ENCODE data around the gene P2RY4. TPM values are rescaled to one million over a fixed set of nuclear protein-coding genes. Genes with fewer than 3 reads are reported as not detected.

The P2RY4 gene
- total RNA-seq, 1 experiment from 2014 or later: not detected

DNA sequence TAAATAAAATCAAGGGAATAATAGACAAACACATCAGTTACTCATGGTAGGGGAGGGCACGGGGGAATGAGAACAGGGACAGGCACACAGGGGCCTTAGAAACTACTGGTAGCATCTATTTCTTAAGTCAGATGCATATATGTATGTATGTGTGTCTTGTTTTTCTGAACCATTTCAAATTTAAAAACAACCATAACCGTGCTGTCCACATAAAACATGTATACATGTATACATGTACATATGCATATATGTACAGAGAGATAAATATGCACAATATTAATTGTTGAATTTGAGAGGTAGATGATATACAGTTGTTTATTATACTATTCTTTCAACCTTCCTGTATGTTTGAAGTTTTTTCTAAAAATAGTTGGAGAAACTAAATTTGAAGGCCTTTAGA lies 33.3 kb downstream of the P2RY4 start:
- H3K9me3 ChIP-seq (ENCODE audit: control insufficient read depth, insufficient read depth, low read depth, low read length): no peaks in the 10 kb centered on the region
- no peaks in the 10 kb centered on the region for H3K27me3 ChIP-seq (ENCODE audit: control insufficient read depth, insufficient read depth, low read length)
- no TSS peak for BruUV-seq (replicated peaks)
- no peaks in the 10 kb centered on the region for H3K36me3 ChIP-seq (ENCODE audit: control insufficient read depth, insufficient read depth, low read length)
- DNase-seq (ENCODE audit: low read depth, low spot score): no peak
- ATAC-seq: no peak
- CTCF ChIA-PET: no interaction called here
- in situ Hi-C loops (cut with HindIII; ENCODE audit: low pct_unique_long_range_greater_than_20kb, low sequenced_read_pairs): no loop called here
- intact Hi-C loops (cut with micrococcal nuclease; ENCODE audit: unreplicated experiment): no loop called here
- H3K4me1 ChIP-seq (ENCODE audit: control insufficient read depth, insufficient read depth, low read length): no peaks in the 10 kb centered on the region
- no peak overlapping the region for H3K4me3 ChIP-seq (ENCODE audit: low read depth in 2 of 2, low read length in 2 of 2)
- H3K27ac ChIP-seq (ENCODE audit: low read length): no peak overlapping the region
- POLR2A ChIA-PET: interaction anchor here (0.7 kb wide), 1 partner anchor 798 kb away, joined by 4 read pairs; no protein-coding TSS in a partner anchor
- TF ChIP-seq, protein P1, sequence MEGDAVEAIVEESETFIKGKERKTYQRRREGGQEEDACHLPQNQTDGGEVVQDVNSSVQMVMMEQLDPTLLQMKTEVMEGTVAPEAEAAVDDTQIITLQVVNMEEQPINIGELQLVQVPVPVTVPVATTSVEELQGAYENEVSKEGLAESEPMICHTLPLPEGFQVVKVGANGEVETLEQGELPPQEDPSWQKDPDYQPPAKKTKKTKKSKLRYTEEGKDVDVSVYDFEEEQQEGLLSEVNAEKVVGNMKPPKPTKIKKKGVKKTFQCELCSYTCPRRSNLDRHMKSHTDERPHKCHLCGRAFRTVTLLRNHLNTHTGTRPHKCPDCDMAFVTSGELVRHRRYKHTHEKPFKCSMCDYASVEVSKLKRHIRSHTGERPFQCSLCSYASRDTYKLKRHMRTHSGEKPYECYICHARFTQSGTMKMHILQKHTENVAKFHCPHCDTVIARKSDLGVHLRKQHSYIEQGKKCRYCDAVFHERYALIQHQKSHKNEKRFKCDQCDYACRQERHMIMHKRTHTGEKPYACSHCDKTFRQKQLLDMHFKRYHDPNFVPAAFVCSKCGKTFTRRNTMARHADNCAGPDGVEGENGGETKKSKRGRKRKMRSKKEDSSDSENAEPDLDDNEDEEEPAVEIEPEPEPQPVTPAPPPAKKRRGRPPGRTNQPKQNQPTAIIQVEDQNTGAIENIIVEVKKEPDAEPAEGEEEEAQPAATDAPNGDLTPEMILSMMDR (IDR thresholded peaks at IDR 0.05): no peak
- TF ChIP-seq, protein P2, sequence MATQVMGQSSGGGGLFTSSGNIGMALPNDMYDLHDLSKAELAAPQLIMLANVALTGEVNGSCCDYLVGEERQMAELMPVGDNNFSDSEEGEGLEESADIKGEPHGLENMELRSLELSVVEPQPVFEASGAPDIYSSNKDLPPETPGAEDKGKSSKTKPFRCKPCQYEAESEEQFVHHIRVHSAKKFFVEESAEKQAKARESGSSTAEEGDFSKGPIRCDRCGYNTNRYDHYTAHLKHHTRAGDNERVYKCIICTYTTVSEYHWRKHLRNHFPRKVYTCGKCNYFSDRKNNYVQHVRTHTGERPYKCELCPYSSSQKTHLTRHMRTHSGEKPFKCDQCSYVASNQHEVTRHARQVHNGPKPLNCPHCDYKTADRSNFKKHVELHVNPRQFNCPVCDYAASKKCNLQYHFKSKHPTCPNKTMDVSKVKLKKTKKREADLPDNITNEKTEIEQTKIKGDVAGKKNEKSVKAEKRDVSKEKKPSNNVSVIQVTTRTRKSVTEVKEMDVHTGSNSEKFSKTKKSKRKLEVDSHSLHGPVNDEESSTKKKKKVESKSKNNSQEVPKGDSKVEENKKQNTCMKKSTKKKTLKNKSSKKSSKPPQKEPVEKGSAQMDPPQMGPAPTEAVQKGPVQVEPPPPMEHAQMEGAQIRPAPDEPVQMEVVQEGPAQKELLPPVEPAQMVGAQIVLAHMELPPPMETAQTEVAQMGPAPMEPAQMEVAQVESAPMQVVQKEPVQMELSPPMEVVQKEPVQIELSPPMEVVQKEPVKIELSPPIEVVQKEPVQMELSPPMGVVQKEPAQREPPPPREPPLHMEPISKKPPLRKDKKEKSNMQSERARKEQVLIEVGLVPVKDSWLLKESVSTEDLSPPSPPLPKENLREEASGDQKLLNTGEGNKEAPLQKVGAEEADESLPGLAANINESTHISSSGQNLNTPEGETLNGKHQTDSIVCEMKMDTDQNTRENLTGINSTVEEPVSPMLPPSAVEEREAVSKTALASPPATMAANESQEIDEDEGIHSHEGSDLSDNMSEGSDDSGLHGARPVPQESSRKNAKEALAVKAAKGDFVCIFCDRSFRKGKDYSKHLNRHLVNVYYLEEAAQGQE (IDR thresholded peaks at IDR 0.05; ENCODE audit: insufficient read depth in 1 of 2, low read depth in 2 of 2, low read length in 1 of 2): no peak
- TF ChIP-seq POLR2AphosphoS5 (IDR thresholded peaks at IDR 0.05; ENCODE audit: low read depth, low read length) (no peak), SIN3A (IDR thresholded peaks at IDR 0.05; ENCODE audit: borderline replicate concordance, insufficient read depth, low read depth, low read length) (no peak), TCF7L2 (IDR thresholded peaks at IDR 0.05; ENCODE audit: low read depth, low read length) (no peak)

DNA sequence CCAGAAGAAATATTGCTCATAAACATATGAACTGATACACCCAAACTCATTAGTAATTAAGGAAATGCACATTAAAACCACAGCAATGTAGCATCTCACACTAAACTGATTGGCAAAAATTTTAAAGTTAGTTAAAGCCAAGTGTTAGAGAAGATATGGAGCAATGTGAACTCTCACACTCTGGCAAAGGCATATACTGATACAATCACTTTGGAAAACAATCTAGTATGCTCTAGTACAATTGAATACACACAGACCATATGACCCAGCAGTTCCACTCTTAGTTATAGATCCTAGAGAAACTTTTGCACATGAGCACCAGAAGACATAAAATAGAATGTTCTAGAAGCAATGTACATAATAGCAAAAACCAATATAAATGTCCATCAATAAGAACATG lies 34.0 kb downstream of the P2RY4 start:
- in situ Hi-C loops (cut with HindIII; ENCODE audit: low pct_unique_long_range_greater_than_20kb, low sequenced_read_pairs): no loop called here
- Histone ChIP-seq H3K36me3 (ENCODE audit: control insufficient read depth, insufficient read depth, low read length) (no peaks in the 10 kb centered on the region), H3K27me3 (ENCODE audit: control insufficient read depth, insufficient read depth, low read length) (no peaks in the 10 kb centered on the region), H3K27ac (ENCODE audit: low read length) (no peak overlapping the region), H3K4me1 (ENCODE audit: control insufficient read depth, insufficient read depth, low read length) (no peaks in the 10 kb centered on the region), H3K9me3 (ENCODE audit: control insufficient read depth, insufficient read depth, low read depth, low read length) (no peaks in the 10 kb centered on the region), H3K4me3 (ENCODE audit: low read depth in 2 of 2, low read length in 2 of 2) (no peak overlapping the region)
- intact Hi-C loops (cut with micrococcal nuclease; ENCODE audit: unreplicated experiment): no loop called here
- TF ChIP-seq, protein P1 (IDR thresholded peaks at IDR 0.05): no peak
- TF ChIP-seq SIN3A (IDR thresholded peaks at IDR 0.05; ENCODE audit: borderline replicate concordance, insufficient read depth, low read depth, low read length): no peak
- no peak for TF ChIP-seq POLR2AphosphoS5 (IDR thresholded peaks at IDR 0.05; ENCODE audit: low read depth, low read length)
- TF ChIP-seq, protein P2 (IDR thresholded peaks at IDR 0.05; ENCODE audit: insufficient read depth in 1 of 2, low read depth in 2 of 2, low read length in 1 of 2): no peak
- TF ChIP-seq TCF7L2 (IDR thresholded peaks at IDR 0.05; ENCODE audit: low read depth, low read length): no peak
- ChIA-PET CTCF (no interaction called here), POLR2A (no interaction called here)
- ATAC-seq (no peak), DNase-seq (ENCODE audit: low read depth, low spot score) (no peak)
- BruUV-seq (replicated peaks): no TSS peak

Measured in Panc1 (cell line).